GM12878 (cell line): ENCODE measurements around the gene SNAI3. TPM values are rescaled to one million over a fixed set of nuclear protein-coding genes. Genes with fewer than 3 reads are reported as not detected.

Experiments used
- ATAC-seq: fragments of 200-7000 bp; cut with Tn5 transposase; 3 replicates; pipeline ENCODE4 v1.9.1; 2020; ENCODE audit warnings: mild to moderate bottlenecking, moderate library complexity
- BruUV-seq: library from RNA; stranded (reverse); fragments of 400-500 nt; replicated peaks from 2 replicates; lab custom pipeline; 2021; lab: Mats Ljungman, UMichigan
- CTCF ChIA-PET: fragments of 300-600 bp; sonication (Branson Sonifier 250); formaldehyde crosslinking; extraction: SDS; loops from one replicate; lab custom pipeline; 2021; ENCODE audit warnings: inconsistent platforms; lab: Yijun Ruan, JAX
- POLR2A ChIA-PET: fragments of 350-600 bp; formaldehyde crosslinking; extraction: SDS; loops from one replicate; lab custom pipeline; 2021; ENCODE audit warnings: inconsistent platforms; lab: Charles Lee
- RAD21 ChIA-PET: fragments of 300-600 bp; sonication (Branson Sonifier 250); formaldehyde crosslinking; loops from one replicate; lab custom pipeline; 2023; ENCODE audit warnings: antibody characterized with exemption; ENCODE audit not compliant: unreplicated experiment; lab: Charles Lee
- SMC1A ChIA-PET: fragments of 300-600 bp; sonication (Branson Sonifier 250); formaldehyde crosslinking; loops from one replicate; lab custom pipeline; 2023; ENCODE audit not compliant: unreplicated experiment, uncharacterized antibody; lab: Charles Lee
- DNase-seq: peaks from one replicate; pipeline ENCODE4 v3.0.0-alpha.2; 2011; ENCODE audit warnings: low read depth, low spot score
- FAIRE-seq: peaks from 3 replicates; lab custom pipeline; 2011; peaks lifted over from hg19 to GRCh38; lab: Jason Lieb, UNC
- H2AFZ ChIP-seq: 2 replicates; pipeline ENCODE4 v1.6.0; 2011; ENCODE audit warnings: low read depth, low read length, control low read depth; ENCODE audit not compliant: control insufficient read depth
- H3K27ac ChIP-seq: 2 replicates; pipeline ENCODE4 v1.5.1; 2011; ENCODE audit warnings: control low read depth; ENCODE audit not compliant: control insufficient read depth, insufficient read depth
- H3K27me3 ChIP-seq, 2 experiments: replicated peaks in 1 of 2; 2 replicates each; pipeline versions ENCODE4 v1.6.0 to v1.6.1; 2011; ENCODE audit warnings: low read length in 1 of 2; ENCODE audit not compliant: control insufficient read depth in 2 of 2, insufficient read depth in 2 of 2
- H3K36me3 ChIP-seq, 2 experiments: 2 replicates each; pipeline ENCODE4 v1.5.1; 2011; ENCODE audit warnings: low read length in 1 of 2; ENCODE audit not compliant: control insufficient read depth in 2 of 2, insufficient read depth in 2 of 2
- H3K4me1 ChIP-seq: 2 replicates; pipeline ENCODE4 v1.6.1; 2011; ENCODE audit warnings: mild to moderate bottlenecking, low read length, moderate library complexity, mixed read lengths; ENCODE audit not compliant: control insufficient read depth, insufficient read depth
- H3K4me2 ChIP-seq: 2 replicates; pipeline ENCODE4 v1.6.0; 2011; ENCODE audit warnings: control low read depth; ENCODE audit not compliant: control insufficient read depth, insufficient read depth
- H3K4me3 ChIP-seq: fragments of 200-600 bp; sonication (generic); 2 replicates; pipeline ENCODE4 v1.5.1; 2016
- H3K79me2 ChIP-seq: 2 replicates; pipeline ENCODE4 v1.6.0; 2011; ENCODE audit warnings: low read length; ENCODE audit not compliant: control insufficient read depth, insufficient read depth
- H3K9ac ChIP-seq: 2 replicates; pipeline ENCODE4 v1.8.0; 2011; ENCODE audit warnings: low read length, control low read depth, mixed read lengths; ENCODE audit not compliant: control insufficient read depth, insufficient read depth
- H3K9me3 ChIP-seq: replicated peaks from 3 replicates; pipeline ENCODE4 v1.5.1; 2011; ENCODE audit warnings: mild to moderate bottlenecking, low read length; ENCODE audit not compliant: control insufficient read depth, insufficient read depth
- H4K20me1 ChIP-seq: 2 replicates; pipeline ENCODE4 v1.6.0; 2011; ENCODE audit not compliant: control insufficient read depth, insufficient read depth
- ATF2 ChIP-seq: IDR thresholded peaks from 2 replicates; pipeline ENCODE4 v1.6.1; 2012; ENCODE audit warnings: low read length, inconsistent platforms
- CREB1 ChIP-seq: IDR thresholded peaks from 2 replicates; pipeline ENCODE4 v1.6.1; 2012; ENCODE audit warnings: low read depth, mild to moderate bottlenecking, inconsistent platforms
- DPF2 ChIP-seq: fragments of 450-650 bp; IDR thresholded peaks from 2 replicates; pipeline ENCODE4 v1.6.1; 2017; ENCODE audit warnings: mild to moderate bottlenecking
- ETV6 ChIP-seq, 2 experiments: fragments of 450-650 bp in 1 of 2; IDR thresholded peaks in 1 of 2; conservative IDR thresholded peaks in 1 of 2; 2 replicates each; pipeline ENCODE4 v1.6.1; 2014; ENCODE audit warnings: antibody characterized with exemption in 1 of 2, borderline replicate concordance in 1 of 2, low read depth in 1 of 2, mild to moderate bottlenecking in 1 of 2, moderate library complexity in 1 of 2
- GABPA ChIP-seq: IDR thresholded peaks from 2 replicates; pipeline ENCODE4 v1.6.1; 2014; ENCODE audit warnings: antibody characterized with exemption, low read depth, mild to moderate bottlenecking, inconsistent platforms
- GATAD2B ChIP-seq: fragments of 450-650 bp; conservative IDR thresholded peaks from 2 replicates; pipeline ENCODE4 v1.6.1; 2017; ENCODE audit warnings: low read depth, mild to moderate bottlenecking, moderate library complexity
- HDAC2 ChIP-seq: fragments of 200-600 bp; sonication (generic); IDR thresholded peaks from 2 replicates; pipeline ENCODE4 v1.6.1; 2017
- IKZF2 ChIP-seq, 2 experiments: fragments of 450-650 bp; IDR thresholded peaks; 2 replicates each; pipeline ENCODE4 v1.6.1; 2017; ENCODE audit warnings: mild to moderate bottlenecking in 2 of 2, moderate library complexity in 2 of 2
- SIX5 ChIP-seq: IDR thresholded peaks from 2 replicates; pipeline ENCODE4 v1.6.1; 2011; ENCODE audit warnings: mild to moderate bottlenecking, low read depth, low read length, moderate library complexity; ENCODE audit not compliant: severe bottlenecking
- SMAD5 ChIP-seq: IDR thresholded peaks from 2 replicates; pipeline ENCODE4 v1.6.1; 2016; ENCODE audit warnings: antibody characterized with exemption, low read depth
- SPI1 ChIP-seq: IDR thresholded peaks from 2 replicates; pipeline ENCODE4 v1.6.1; 2011; ENCODE audit warnings: low read depth, mild to moderate bottlenecking, low read length, moderate library complexity, borderline replicate concordance; ENCODE audit not compliant: insufficient read depth
- SREBF2 ChIP-seq: IDR thresholded peaks from 2 replicates; pipeline ENCODE4 v1.6.1; 2012; ENCODE audit warnings: mild to moderate bottlenecking, low read length
- ZBTB33 ChIP-seq: fragments of 450-650 bp; IDR thresholded peaks from 2 replicates; pipeline ENCODE4 v1.6.1; 2017; ENCODE audit warnings: mild to moderate bottlenecking
- WGBS: methylation state at CpG from one replicate; pipeline ENCODE4 v1.1.6; 2016; ENCODE audit warnings: low lambda C conversion rate; ENCODE audit not compliant: insufficient replicate concordance, insufficient coverage; ENCODE audit errors: missing lambda C conversion rate; 5-methylcytosine and 5-hydroxymethylcytosine counted together
- in situ Hi-C: fragments of 300-500 bp; cut with MboI; formaldehyde crosslinking; loops from 9 replicates; pipeline ENCODE4 v1.14.3; 2018; ENCODE audit warnings: mixed read lengths
- intact Hi-C: fragments of 100-400 bp; cut with micrococcal nuclease; formaldehyde crosslinking; loops from one replicate; pipeline ENCODE4 v1.14.2; 2022; ENCODE audit not compliant: unreplicated experiment
- polyA plus RNA-seq, 11 experiments: library from polyadenylated mRNA; depleted of rRNA in 4 of 11; unstranded in 6 of 11; stranded (reverse) in 5 of 11; fragments of >200 nt; fragmentation: Nextera tagmentation in 4 of 11; fragmentation: Illumina TruSeq in 1 of 11; extraction: Ambion mirVana in 4 of 11; extraction: Trizol in 1 of 11; gene quantifications; 1 replicate in 1 of 11; 2 replicates in 10 of 11; pipeline versions ENCODE4 v1.2.1 to v1.2.3, GENCODE V29; 2011 to 2016; ENCODE audit warnings: inconsistent platforms in 2 of 11, missing spikeins in 2 of 11, low read depth in 1 of 11
- total RNA-seq, 4 experiments: library from RNA; depleted of rRNA in 3 of 4; stranded (reverse); fragments of >200 nt in 3 of 4; fragmentation: Illumina TruSeq in 1 of 4; extraction: Trizol in 1 of 4; gene quantifications; 2 replicates each; pipeline versions ENCODE4 v1.2.1 to v1.2.3, GENCODE V29; 2013 to 2021
- TF ChIP-seq, protein P1 (sequence below): IDR thresholded peaks from 2 replicates; pipeline ENCODE4 v1.6.1; 2012; ENCODE audit warnings: mild to moderate bottlenecking, low read depth, low read length
- TF ChIP-seq, protein P2 (sequence below): fragments of 450-650 bp; IDR thresholded peaks from 2 replicates; pipeline ENCODE4 v1.6.1; 2017; ENCODE audit warnings: mild to moderate bottlenecking, moderate library complexity

Gene SNAI3
- total and polyA plus RNA-seq, 10 of the 15 experiments (the other 5 are each of a cell fraction or from before 2014, with no cell fraction given), result 0.21 to 7.4 (median 3.0) TPM

GRCh38 chr16:88699180-88699579 is 12.9 kb upstream of the SNAI3 start:
- intact Hi-C loops (no loop called here), in situ Hi-C loops (no loop called here)
- Histone ChIP-seq H3K27me3 (no peaks in the 10 kb centered on the region), H3K9me3 (no peaks in the 10 kb centered on the region), H3K4me2 (no peak overlapping the region), H2AFZ (no peak overlapping the region), H4K20me1 (no peaks in the 10 kb centered on the region), H3K4me1 (peaks cover 44% of the 10 kb centered on the region), H3K27ac (no peak overlapping the region), H3K36me3 (peaks cover 0 to 7% of the 10 kb centered on the region in 2 experiments; a peak in 2 of 4 replicates), H3K9ac (no peak overlapping the region), H3K4me3 (no peak overlapping the region), H3K79me2 (peaks cover 24% of the 10 kb centered on the region)
- 91% methylated on average over 15 of the region's 16 CpGs for WGBS
- DNase-seq (no peak), ATAC-seq (no peak), FAIRE-seq (no peak)
- CTCF ChIA-PET, result interaction anchor here (3.3 kb wide), 1 partner anchor 18 kb away, joined by 26 read pairs; no protein-coding TSS in a partner anchor
- RAD21 ChIA-PET, result no interaction called here
- SMC1A ChIA-PET, result no interaction called here
- BruUV-seq, result no TSS peak
- POLR2A ChIA-PET, result no interaction called here
- TF ChIP-seq SPI1 (no peak), ZBTB33 (no peak), GABPA (no peak), SMAD5 (no peak), CREB1 (no peak), GATAD2B (no peak), HDAC2 (no peak), IKZF2 (IDR thresholded peaks at IDR 0.05) (no peak), ETV6 (conservative IDR thresholded peaks at IDR 0.05 in 1 of 2, IDR thresholded peaks at IDR 0.05 in 1 of 2; ENCODE audit: borderline replicate concordance in 1 of 2, low read depth in 1 of 2) (no peak), SIX5 (no peak), SREBF2 (no peak), DPF2 (no peak), ATF2 (no peak)
- TF ChIP-seq, protein P1, sequence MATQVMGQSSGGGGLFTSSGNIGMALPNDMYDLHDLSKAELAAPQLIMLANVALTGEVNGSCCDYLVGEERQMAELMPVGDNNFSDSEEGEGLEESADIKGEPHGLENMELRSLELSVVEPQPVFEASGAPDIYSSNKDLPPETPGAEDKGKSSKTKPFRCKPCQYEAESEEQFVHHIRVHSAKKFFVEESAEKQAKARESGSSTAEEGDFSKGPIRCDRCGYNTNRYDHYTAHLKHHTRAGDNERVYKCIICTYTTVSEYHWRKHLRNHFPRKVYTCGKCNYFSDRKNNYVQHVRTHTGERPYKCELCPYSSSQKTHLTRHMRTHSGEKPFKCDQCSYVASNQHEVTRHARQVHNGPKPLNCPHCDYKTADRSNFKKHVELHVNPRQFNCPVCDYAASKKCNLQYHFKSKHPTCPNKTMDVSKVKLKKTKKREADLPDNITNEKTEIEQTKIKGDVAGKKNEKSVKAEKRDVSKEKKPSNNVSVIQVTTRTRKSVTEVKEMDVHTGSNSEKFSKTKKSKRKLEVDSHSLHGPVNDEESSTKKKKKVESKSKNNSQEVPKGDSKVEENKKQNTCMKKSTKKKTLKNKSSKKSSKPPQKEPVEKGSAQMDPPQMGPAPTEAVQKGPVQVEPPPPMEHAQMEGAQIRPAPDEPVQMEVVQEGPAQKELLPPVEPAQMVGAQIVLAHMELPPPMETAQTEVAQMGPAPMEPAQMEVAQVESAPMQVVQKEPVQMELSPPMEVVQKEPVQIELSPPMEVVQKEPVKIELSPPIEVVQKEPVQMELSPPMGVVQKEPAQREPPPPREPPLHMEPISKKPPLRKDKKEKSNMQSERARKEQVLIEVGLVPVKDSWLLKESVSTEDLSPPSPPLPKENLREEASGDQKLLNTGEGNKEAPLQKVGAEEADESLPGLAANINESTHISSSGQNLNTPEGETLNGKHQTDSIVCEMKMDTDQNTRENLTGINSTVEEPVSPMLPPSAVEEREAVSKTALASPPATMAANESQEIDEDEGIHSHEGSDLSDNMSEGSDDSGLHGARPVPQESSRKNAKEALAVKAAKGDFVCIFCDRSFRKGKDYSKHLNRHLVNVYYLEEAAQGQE, result no peak
- TF ChIP-seq, protein P2, sequence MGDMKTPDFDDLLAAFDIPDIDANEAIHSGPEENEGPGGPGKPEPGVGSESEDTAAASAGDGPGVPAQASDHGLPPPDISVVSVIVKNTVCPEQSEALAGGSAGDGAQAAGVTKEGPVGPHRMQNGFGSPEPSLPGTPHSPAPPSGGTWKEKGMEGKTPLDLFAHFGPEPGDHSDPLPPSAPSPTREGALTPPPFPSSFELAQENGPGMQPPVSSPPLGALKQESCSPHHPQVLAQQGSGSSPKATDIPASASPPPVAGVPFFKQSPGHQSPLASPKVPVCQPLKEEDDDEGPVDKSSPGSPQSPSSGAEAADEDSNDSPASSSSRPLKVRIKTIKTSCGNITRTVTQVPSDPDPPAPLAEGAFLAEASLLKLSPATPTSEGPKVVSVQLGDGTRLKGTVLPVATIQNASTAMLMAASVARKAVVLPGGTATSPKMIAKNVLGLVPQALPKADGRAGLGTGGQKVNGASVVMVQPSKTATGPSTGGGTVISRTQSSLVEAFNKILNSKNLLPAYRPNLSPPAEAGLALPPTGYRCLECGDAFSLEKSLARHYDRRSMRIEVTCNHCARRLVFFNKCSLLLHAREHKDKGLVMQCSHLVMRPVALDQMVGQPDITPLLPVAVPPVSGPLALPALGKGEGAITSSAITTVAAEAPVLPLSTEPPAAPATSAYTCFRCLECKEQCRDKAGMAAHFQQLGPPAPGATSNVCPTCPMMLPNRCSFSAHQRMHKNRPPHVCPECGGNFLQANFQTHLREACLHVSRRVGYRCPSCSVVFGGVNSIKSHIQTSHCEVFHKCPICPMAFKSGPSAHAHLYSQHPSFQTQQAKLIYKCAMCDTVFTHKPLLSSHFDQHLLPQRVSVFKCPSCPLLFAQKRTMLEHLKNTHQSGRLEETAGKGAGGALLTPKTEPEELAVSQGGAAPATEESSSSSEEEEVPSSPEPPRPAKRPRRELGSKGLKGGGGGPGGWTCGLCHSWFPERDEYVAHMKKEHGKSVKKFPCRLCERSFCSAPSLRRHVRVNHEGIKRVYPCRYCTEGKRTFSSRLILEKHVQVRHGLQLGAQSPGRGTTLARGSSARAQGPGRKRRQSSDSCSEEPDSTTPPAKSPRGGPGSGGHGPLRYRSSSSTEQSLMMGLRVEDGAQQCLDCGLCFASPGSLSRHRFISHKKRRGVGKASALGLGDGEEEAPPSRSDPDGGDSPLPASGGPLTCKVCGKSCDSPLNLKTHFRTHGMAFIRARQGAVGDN, result no peak
